Measurements from ENCODE around the gene ERVH48-1. TPM values are rescaled to one million over a fixed set of nuclear protein-coding genes. Genes with fewer than 3 reads are reported as not detected.
A peak's percentile ranks its signal among the peaks of the same experiment; 100 is the strongest.
"Not testable (repeated sequence)": the region's sequence is repeated elsewhere in the genome, so short reads cannot be mapped to it uniquely, and the experiment has no call there.

Gene ERVH48-1
- total RNA-seq, 1 donor from 2014 or later = not detected

DNA sequence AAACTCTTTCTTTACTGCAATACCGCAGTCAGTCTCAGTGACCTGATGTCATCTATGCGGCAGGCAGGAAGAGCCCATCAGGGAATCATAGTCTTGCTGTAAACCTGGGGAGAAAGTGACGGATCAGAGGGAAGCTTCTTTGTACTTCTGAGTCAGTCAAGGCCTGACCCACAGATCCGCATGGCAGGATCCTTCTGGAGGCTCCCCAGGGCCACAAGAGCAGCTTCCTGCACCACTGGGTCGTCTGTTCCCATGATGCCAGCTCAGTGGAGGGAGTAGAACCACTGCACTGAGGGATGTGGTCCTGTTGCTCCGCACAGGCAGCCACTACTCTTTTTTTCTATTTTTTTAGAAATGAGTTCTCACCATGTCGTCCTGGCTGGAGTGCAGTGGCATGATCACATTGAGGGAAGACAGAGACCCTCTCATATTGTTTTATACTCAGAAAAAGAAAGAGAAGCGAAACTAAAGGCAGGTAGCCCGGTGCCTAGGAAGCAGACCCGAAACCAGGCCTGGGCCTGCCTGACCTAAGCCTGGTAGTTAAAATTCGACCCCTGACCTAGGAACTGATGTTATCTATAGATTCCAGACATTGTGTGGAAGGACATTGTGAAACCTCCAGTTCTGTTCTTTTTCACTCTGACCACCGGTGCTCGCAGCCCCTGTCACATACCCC, 6.3 kb upstream of the ERVH48-1 start:
- Histone ChIP-seq H4K20me1 (ENCODE audit: low read depth) (no peaks in the 10 kb centered on the region), H3K9ac (no peak overlapping the region), H3K79me2 (ENCODE audit: low read depth) (no peaks in the 10 kb centered on the region), H3K4me3 (no peak overlapping the region), H3K27ac (no peak overlapping the region), H2AFZ (replicated peaks) (no peak overlapping the region), H3K27me3 (no peaks in the 10 kb centered on the region), H3K4me2 (no peak overlapping the region), H3F3A (ENCODE audit: low read depth) (peaks cover 7% of the 10 kb centered on the region), H3K36me3 (no peaks in the 10 kb centered on the region), H3K9me3 (ENCODE audit: low read depth) (no peaks in the 10 kb centered on the region), H3K4me1 (no peaks in the 10 kb centered on the region)
- Mint-ChIP-seq H3K36me3 (peaks cover 4% of the 10 kb centered on the region), H3K4me1 (peaks cover 11% of the 10 kb centered on the region), H3K27me3 (ENCODE audit: insufficient read depth, low read depth) (peaks cover 4% of the 10 kb centered on the region), H3K9me3 (no peaks in the 10 kb centered on the region), H3K4me3 (no peak overlapping the region), H3K27ac (peak overlapping the region; percentile 91)
- DNase-seq (ENCODE audit: low spot score) = no peak
- TF ChIP-seq, protein P1, sequence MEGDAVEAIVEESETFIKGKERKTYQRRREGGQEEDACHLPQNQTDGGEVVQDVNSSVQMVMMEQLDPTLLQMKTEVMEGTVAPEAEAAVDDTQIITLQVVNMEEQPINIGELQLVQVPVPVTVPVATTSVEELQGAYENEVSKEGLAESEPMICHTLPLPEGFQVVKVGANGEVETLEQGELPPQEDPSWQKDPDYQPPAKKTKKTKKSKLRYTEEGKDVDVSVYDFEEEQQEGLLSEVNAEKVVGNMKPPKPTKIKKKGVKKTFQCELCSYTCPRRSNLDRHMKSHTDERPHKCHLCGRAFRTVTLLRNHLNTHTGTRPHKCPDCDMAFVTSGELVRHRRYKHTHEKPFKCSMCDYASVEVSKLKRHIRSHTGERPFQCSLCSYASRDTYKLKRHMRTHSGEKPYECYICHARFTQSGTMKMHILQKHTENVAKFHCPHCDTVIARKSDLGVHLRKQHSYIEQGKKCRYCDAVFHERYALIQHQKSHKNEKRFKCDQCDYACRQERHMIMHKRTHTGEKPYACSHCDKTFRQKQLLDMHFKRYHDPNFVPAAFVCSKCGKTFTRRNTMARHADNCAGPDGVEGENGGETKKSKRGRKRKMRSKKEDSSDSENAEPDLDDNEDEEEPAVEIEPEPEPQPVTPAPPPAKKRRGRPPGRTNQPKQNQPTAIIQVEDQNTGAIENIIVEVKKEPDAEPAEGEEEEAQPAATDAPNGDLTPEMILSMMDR (IDR thresholded peaks at IDR 0.05) = no peak
- TF ChIP-seq EZH2 (IDR thresholded peaks at IDR 0.05) (no peak), EZH2phosphoT487 (IDR thresholded peaks at IDR 0.05) (no peak)

DNA sequence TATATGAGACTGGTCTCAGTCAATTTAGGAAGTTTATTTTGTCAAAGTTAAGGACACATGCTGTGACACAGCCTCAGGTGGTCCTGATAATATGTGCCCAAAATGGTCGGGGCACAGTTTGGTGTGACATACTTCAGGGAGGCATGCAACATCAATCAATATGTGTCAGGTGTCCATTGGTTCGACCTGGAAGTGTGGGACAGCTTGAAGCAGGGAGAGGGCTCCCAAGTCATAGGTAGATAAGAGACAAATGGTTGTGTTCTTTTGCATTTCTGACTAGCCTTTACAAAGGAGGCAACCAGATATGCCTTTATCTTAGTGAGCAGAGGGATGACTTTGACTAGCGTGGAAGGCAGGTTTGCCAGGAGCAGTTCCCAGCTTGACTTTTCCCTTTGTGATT, 4.5 kb upstream of the ERVH48-1 start:
- no peaks in the 10 kb centered on the region for H3K9me3 Mint-ChIP-seq
- Histone ChIP-seq H3K27me3 (no peaks in the 10 kb centered on the region), H3K27ac (no peak overlapping the region), H3F3A (ENCODE audit: low read depth) (peaks cover 10% of the 10 kb centered on the region), H3K4me3 (no peak overlapping the region), H3K4me1 (no peaks in the 10 kb centered on the region), H3K9me3 (ENCODE audit: low read depth) (no peaks in the 10 kb centered on the region), H3K9ac (no peak overlapping the region), H3K4me2 (no peak overlapping the region), H2AFZ (replicated peaks) (no peak overlapping the region), H3K36me3 (no peaks in the 10 kb centered on the region), H3K79me2 (ENCODE audit: low read depth) (no peaks in the 10 kb centered on the region), H4K20me1 (ENCODE audit: low read depth) (no peaks in the 10 kb centered on the region)
- peaks cover 4% of the 10 kb centered on the region for H3K36me3 Mint-ChIP-seq
- peaks cover 3% of the 10 kb centered on the region for H3K27me3 Mint-ChIP-seq (ENCODE audit: insufficient read depth, low read depth)
- no peak overlapping the region for H3K4me3 Mint-ChIP-seq
- H3K4me1 Mint-ChIP-seq = peaks cover 11% of the 10 kb centered on the region
- no peak for DNase-seq (ENCODE audit: low spot score)
- no peak overlapping the region for H3K27ac Mint-ChIP-seq
- no peak for TF ChIP-seq EZH2phosphoT487 (IDR thresholded peaks at IDR 0.05)
- TF ChIP-seq, protein P1 (IDR thresholded peaks at IDR 0.05) = no peak
- TF ChIP-seq EZH2 (IDR thresholded peaks at IDR 0.05) = no peak

DNA sequence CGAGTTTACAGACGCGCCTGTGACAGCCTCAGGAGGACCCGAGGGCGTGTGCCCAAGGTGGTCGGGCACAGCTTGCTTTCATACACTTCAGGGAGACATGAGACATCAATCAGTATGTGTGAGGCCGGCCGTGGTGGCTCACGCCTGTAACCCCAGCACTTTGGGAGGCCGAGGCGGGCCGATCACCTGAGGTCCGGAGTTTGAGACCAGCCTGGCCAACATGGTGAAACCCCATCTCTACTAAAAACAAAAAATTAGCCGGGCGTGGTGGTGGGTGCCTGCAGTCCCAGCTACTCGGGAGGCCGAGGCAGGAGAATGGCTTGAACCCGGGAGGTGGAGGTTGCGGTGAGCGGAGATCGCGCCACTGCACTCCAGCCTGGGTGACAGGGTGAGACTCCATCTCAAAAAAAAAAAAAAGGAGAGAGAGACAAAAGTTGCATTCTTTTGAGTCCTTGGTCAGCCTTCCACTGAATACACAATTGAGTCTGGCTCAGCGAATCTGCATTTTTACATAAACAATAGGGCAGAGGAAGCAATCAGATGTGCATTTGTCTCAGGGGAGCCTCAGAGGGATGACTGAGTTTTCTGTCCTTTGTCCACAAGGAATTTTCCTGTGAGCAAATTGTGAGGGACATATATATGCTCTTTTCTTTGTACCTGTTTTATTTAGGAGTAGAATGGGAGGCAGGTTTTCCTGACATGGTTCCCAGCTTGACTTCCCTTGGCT, 2.2 kb upstream of the ERVH48-1 start:
- H3K27ac Mint-ChIP-seq; H3K9ac ChIP-seq; H3K27me3 ChIP-seq; H3K9me3 ChIP-seq (ENCODE audit: low read depth); H4K20me1 ChIP-seq (ENCODE audit: low read depth); H3K4me1 ChIP-seq; DNase-seq (ENCODE audit: low spot score); H3K27ac ChIP-seq; H3K36me3 Mint-ChIP-seq; H3K27me3 Mint-ChIP-seq (ENCODE audit: insufficient read depth, low read depth); H3K9me3 Mint-ChIP-seq; H2AFZ ChIP-seq (replicated peaks); H3K4me2 ChIP-seq; H3K79me2 ChIP-seq (ENCODE audit: low read depth); H3K4me3 ChIP-seq; H3K36me3 ChIP-seq; H3K4me3 Mint-ChIP-seq: not testable (repeated sequence)
- peaks cover 18% of the 10 kb centered on the region for H3K4me1 Mint-ChIP-seq
- peaks cover 25% of the 10 kb centered on the region for H3F3A ChIP-seq (ENCODE audit: low read depth)

DNA sequence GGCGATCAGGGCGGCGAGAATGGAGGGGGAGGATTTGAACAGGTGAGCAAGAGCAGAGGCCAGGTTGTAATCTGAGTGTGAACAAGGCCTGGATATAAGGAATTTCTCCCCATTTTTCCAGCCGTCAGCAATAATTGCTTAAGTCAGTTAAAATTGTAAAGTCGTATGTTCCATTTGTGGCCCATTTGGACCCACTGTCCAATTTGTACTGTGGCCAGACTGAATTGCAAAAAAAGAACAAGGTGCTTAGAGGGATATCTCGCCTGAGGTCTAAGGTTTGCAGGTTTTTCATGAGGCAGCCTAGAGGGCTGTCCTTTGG, 1.0 kb downstream of the ERVH48-1 start:
- Histone ChIP-seq H3K4me1 (peaks cover 6% of the 10 kb centered on the region), H3K4me3 (no peak overlapping the region), H3K27ac (peak overlapping the region; percentile 55), H4K20me1 (ENCODE audit: low read depth) (no peaks in the 10 kb centered on the region), H3K4me2 (peak overlapping the region; percentile 15), H3K36me3 (no peaks in the 10 kb centered on the region), H3F3A (ENCODE audit: low read depth) (peaks cover 17% of the 10 kb centered on the region), H3K79me2 (ENCODE audit: low read depth) (no peaks in the 10 kb centered on the region), H3K9me3 (ENCODE audit: low read depth) (no peaks in the 10 kb centered on the region), H2AFZ (replicated peaks) (no peak overlapping the region), H3K27me3 (no peaks in the 10 kb centered on the region), H3K9ac (no peak overlapping the region)
- Mint-ChIP-seq H3K27me3 (ENCODE audit: insufficient read depth, low read depth) (peaks cover 3% of the 10 kb centered on the region), H3K36me3 (peaks cover 4% of the 10 kb centered on the region), H3K9me3 (no peaks in the 10 kb centered on the region), H3K4me3 (peak overlapping the region; percentile 12), H3K27ac (peak overlapping the region; percentile 88), H3K4me1 (peaks cover 14% of the 10 kb centered on the region)
- TF ChIP-seq EZH2phosphoT487 (IDR thresholded peaks at IDR 0.05) (no peak), EZH2 (IDR thresholded peaks at IDR 0.05) (no peak)
- TF ChIP-seq, protein P1 (IDR thresholded peaks at IDR 0.05) = no peak
- DNase-seq (ENCODE audit: low spot score) = no peak

Measured in neural progenitor cell (in vitro differentiated cells).